GM12875 (cell line): ENCODE results near the gene PCIF1.

Experiments used
- H3K4me3 ChIP-seq: one replicate; pipeline ENCODE4 v1.5.1; 2011; ENCODE audit warnings: low read depth, low read length, control low read depth
- CTCF ChIP-seq: IDR thresholded peaks from 2 replicates; pipeline ENCODE4 v1.5.1; 2011; ENCODE audit warnings: low read depth, mild to moderate bottlenecking, control low read depth, inconsistent platforms, low read length, moderate library complexity, borderline replicate concordance; ENCODE audit not compliant: insufficient read depth

The PCIF1 gene

GRCh38 chr20:45934586-45935415, at the start of gene PCIF1:
PCIF1 (plus strand) TSS chr20:45934683; CDS start chr20:45939000, 4,317 bp downstream.
- TF ChIP-seq CTCF = no peak
- peak within 1 kb of the TSS; percentile 90 for H3K4me3 ChIP-seq

- no peak for TF ChIP-seq CTCF
- H3K4me3 ChIP-seq = no peak overlapping the region
Measured at GRCh38 chr20:45886590-45887345, 47.7 kb upstream of the PCIF1 start.

GRCh38 chr20:45887346-45887715, 47.2 kb upstream of the PCIF1 start, which contains the start of gene SPATA25:
SPATA25 (minus strand) TSS chr20:45887622; CDS start chr20:45887590, 32 bp downstream.
- H3K4me3 ChIP-seq = no peak within 1 kb of the TSS
- no peak for TF ChIP-seq CTCF

- no peak overlapping the region for H3K4me3 ChIP-seq
- no peak for TF ChIP-seq CTCF
Measured at GRCh38 chr20:45888681-45889080, 45.8 kb upstream of the PCIF1 start.

- peak; percentile 47; the same call in 1 of the 2 replicates for TF ChIP-seq CTCF
- H3K4me3 ChIP-seq = peak overlapping the region; percentile 84
Measured at GRCh38 chr20:45890077-45890984, 44.2 kb upstream of the PCIF1 start.

- no peak for TF ChIP-seq CTCF
- peak within 1 kb of the TSS; percentile 84 for H3K4me3 ChIP-seq
Measured at GRCh38 chr20:45890985-45891983, 43.2 kb upstream of the PCIF1 start, which contains the start of the genes CTSA and NEURL2. CTSA (plus strand) TSS chr20:45891335; CDS start chr20:45891569, 234 bp downstream. NEURL2 (minus strand) TSS chr20:45891208; CDS start chr20:45890991, 217 bp downstream.
